ENCODE data around the gene CENPC. TPM values are rescaled to one million over a fixed set of nuclear protein-coding genes. Genes with fewer than 3 reads are reported as not detected.
A peak's percentile ranks its signal among the peaks of the same experiment; 100 is the strongest.

The CENPC gene
- total RNA-seq, 1 experiment from 2014 or later: 19.1 TPM

- TF ChIP-seq PRDM15 (CRISPR knock-in tag; IDR thresholded peaks at IDR 0.05) (no peak), ZNF532 (CRISPR knock-in tag; IDR thresholded peaks at IDR 0.05; ENCODE audit: borderline replicate concordance) (no peak), ERG (CRISPR knock-in tag; IDR thresholded peaks at IDR 0.05) (no peak), ZNF219 (CRISPR knock-in tag; IDR thresholded peaks at IDR 0.05; ENCODE audit: borderline replicate concordance) (no peak), NFE2L1 (CRISPR knock-in tag; IDR thresholded peaks at IDR 0.05) (peak; percentile 75; the same call in 1 of the 2 replicates), ZNF263 (CRISPR knock-in tag; IDR thresholded peaks at IDR 0.05; ENCODE audit: low read depth) (no peak), ZNF512 (CRISPR knock-in tag; IDR thresholded peaks at IDR 0.05; ENCODE audit: borderline replicate concordance) (no peak), MYBL2 (CRISPR knock-in tag; IDR thresholded peaks at IDR 0.05) (peak; percentile 98), CREM (CRISPR knock-in tag; IDR thresholded peaks at IDR 0.05) (no peak), NFYB (CRISPR knock-in tag; conservative IDR thresholded peaks at IDR 0.05; ENCODE audit: low read depth) (peak; percentile 65), ZNF232 (CRISPR knock-in tag; IDR thresholded peaks at IDR 0.05) (no peak; the same call in 1 of the 2 replicates), MAX (CRISPR knock-in tag; IDR thresholded peaks at IDR 0.05) (peak; percentile 59; the same call in 1 of the 2 replicates), NR1H2 (CRISPR knock-in tag; IDR thresholded peaks at IDR 0.05) (no peak), MXD4 (CRISPR knock-in tag; IDR thresholded peaks at IDR 0.05; ENCODE audit: borderline replicate concordance) (no peak), IRF1 (CRISPR knock-in tag; IDR thresholded peaks at IDR 0.05) (no peak), E2F5 (CRISPR knock-in tag; IDR thresholded peaks at IDR 0.05) (peak; percentile 59; the same call in 1 of the 2 replicates), TEAD1 (CRISPR knock-in tag; IDR thresholded peaks at IDR 0.05) (no peak), NFATC4 (CRISPR knock-in tag; IDR thresholded peaks at IDR 0.05) (no peak), ZNF396 (CRISPR knock-in tag; IDR thresholded peaks at IDR 0.05; ENCODE audit: borderline replicate concordance) (no peak), IRF2 (CRISPR knock-in tag; IDR thresholded peaks at IDR 0.05; ENCODE audit: borderline replicate concordance, low read depth) (no peak), PRRX2 (CRISPR knock-in tag; IDR thresholded peaks at IDR 0.05) (no peak), ETV6 (CRISPR knock-in tag; IDR thresholded peaks at IDR 0.05) (no peak), FOXK1 (CRISPR knock-in tag; IDR thresholded peaks at IDR 0.05) (0 out of 2 replicates have a peak, but pooled peaks have one; percentile 79), ATF3 (CRISPR knock-in tag; conservative IDR thresholded peaks at IDR 0.05) (no peak)
Observed at GRCh38 chr4:67545199-67546003, at the start of gene CENPC (continued).

All from WTC11 (cell line).